Stimulated activated CD4-positive, alpha-beta T cell treated with anti-CD3 and anti-CD28 coated beads, Interleukin-4, amount 100 ng/mL, for 24 hours (primary cell): ENCODE results near the gene ZFY.
A peak's percentile ranks its signal among the peaks of the same experiment; 100 is the strongest.
"Not testable (repeated sequence)": the region's sequence is repeated elsewhere in the genome, so short reads cannot be mapped to it uniquely, and the experiment has no call there.

Experiments used
- DNase-seq: peaks from one replicate; pipeline ENCODE4 v3.0.0-alpha.2; 2020

ZFY gene

DNA sequence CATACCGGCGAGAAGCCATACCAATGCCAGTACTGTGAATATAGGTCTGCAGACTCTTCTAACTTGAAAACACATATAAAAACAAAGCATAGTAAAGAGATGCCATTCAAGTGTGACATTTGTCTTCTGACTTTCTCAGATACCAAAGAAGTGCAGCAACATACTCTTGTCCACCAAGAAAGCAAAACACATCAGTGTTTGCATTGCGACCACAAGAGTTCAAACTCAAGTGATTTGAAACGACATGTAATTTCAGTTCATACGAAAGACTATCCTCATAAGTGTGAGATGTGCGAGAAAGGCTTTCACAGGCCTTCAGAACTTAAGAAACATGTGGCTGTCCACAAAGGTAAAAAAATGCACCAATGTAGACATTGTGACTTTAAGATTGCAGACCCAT is 44.1 kb downstream of the ZFY start:
- DNase-seq = no peak

- no peak for DNase-seq
Measured at GRCh38 chrY:2984491-2984890, 49.3 kb downstream of the ZFY start.

- DNase-seq = not testable (repeated sequence)
Measured at GRCh38 chrY:2987178-2987577, 52.0 kb downstream of the ZFY start.

- DNase-seq = not testable (repeated sequence)
Measured at GRCh38 chrY:2997369-2997768, 62.2 kb downstream of the ZFY start.

DNA sequence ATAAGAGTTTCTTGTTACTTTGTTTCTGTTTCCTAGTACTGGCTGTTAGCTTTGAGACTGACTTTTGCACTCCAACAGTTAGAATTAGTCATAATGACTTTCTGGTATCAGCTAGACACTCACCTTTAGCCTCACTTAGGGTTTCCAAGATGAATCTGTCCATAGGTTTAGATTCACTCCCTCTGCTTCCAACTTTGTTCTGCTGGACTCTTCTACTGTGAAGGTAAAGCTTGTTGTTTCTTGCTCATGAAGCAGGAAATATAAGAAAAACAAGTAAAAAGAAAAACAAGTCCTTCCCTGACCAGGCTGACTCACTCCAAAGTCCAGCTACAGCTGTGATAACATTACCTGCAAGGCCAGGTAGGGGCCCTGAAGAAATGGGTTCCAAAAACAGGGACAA is 67.0 kb downstream of the ZFY start:
- no peak for DNase-seq

DNA sequence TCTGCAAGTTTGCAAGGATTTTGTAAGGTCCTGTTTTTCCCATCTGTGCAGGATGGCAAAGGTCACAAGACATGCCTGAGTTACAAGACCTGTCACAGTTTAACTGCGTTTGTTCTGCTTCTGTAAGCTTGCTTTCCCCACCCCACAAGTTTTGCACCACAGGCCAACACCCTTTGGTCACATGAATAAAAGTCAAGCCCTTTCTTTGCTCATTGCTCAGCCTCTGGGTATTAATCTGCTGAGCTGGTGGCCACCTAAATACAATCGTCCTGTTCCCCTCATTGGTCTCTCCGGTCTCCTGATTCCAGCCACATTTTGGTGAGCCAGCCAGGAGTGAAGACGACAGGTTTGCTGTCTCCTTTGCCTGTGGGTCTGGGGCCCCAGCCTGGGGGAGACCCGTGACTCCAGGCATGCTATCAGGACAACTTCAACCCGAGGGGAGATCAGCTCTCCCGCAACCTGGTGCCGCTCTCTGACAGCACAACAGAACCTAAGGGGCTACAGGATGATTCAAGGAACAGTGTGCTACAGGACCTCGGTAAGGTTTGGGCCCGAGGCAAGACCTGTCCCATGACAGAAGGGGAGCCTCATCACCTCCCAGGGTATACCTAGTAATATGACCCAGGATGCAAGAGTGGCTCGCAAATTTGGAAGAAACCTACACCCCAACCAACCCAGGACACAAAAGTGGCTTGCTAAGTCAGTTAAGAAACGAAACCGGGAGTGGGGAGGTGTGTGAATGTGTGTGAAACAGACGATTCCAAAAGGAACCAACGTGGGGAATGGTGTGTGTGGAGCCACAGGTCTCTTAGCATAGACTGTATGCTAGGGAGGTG is 67.7 kb downstream of the ZFY start:
- peak; percentile 7 for DNase-seq

DNA sequence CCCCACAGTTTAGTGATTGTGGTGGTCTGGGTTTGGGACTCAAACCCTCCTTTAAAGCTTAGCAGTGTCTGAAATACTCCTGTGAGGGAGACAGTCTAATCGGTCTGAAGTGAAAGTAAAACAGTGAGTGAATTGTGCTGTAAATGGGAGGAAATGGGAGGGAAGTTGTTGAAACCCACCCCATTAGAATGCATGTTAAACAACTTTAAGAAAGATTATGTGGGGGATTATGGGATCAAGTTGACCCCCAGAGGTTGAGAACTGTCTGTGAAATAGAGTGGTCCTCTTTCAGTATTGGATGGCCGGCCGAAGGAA is 68.3 kb downstream of the ZFY start:
- no peak for DNase-seq

DNA sequence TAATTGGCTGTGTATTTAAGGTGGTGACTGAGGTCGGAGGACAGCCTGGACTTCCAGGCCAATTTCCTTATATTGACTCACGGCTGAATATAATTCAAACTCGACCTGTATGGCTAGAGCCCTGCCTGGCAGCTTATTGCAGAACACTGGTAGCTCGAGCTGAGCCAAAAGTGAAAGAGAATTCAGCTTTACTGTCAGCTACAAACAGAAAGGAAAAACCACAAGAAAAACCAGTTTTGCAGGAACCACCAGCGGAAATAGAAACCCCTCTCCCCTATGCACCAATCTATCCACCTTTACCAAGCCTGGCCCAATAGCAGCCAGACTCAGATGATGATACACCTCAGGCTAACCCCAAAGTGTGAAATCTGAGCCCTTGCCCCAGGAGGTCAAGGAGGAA is 68.7 kb downstream of the ZFY start:
- peak; percentile 14 for DNase-seq

DNA sequence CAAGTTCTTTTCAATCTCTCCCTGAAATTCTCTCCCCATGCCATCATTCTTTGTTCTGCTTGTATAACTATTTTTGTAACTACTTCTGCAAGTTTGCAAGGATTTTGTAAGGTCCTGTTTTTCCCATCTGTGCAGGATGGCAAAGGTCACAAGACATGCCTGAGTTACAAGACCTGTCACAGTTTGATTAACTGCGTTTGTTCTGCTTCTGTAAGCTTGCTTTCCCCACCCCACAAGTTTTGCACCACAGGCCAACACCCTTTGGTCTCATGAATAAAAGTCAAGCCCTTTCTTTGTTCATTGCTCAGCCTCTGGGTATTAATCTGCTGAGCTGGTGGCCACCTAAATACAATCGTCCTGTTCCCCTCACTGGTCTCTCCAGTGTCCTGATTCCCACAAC is 70.8 kb downstream of the ZFY start:
- not testable (repeated sequence) for DNase-seq

DNA sequence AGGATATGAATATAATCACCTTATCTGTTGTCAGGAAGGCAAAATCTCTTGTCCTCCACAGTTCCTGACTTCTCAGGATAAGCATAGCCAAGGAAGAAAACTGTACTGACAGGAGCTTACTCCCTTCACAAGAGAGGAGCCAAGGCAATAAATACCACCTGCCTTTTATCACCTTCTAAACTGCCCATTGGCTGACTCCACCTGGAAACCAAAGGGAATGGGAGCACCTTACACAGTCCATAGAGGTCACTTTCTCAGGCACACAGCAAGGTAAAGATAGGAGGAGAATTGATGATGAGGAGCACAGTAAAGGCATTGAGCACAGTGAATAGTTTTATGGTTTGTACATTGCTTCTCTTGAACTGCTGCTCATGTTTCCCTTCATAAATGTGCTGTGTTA is 72.8 kb downstream of the ZFY start:
- no peak for DNase-seq

GRCh38 chrY:3012226-3012625 is 77.0 kb downstream of the ZFY start:
- no peak for DNase-seq

DNA sequence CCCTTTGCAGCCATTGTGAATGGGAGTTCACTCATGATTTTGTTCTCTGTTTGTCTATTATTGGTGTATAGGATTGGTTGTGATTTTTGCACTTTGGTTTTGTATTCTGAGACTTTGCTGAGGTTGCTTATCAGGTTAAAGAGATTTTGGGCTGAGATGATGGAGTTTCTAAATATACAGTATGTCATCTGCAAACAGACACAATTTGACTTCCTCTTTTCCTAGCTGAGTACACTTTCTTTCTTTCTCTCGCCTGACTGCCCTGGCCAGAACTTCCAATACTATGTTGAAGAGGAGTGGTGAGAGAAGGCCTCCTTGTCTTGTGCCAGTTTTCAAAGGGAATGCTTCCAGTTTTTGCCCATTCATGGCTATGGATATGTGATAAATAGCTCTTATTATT is 81.4 kb downstream of the ZFY start:
- no peak for DNase-seq

DNA sequence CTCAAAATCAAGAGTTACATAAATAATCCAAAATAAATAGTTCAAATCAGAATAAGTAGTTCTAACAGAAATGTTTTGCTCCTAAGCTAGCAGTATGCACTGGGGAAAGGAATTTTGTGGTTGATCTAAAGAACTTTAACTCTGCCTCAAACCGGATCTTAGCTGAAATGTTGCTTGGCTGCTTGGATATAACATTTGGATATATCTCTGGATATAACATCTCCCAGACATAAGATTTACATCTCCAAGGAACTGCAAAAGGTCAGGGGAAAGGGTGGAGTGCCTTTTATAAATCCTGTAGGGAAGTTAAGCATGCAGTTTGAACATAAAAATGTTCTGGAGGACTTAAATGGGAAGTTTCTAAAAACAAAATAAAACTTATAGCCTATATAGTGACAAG is 83.4 kb downstream of the ZFY start:
- no peak for DNase-seq

GRCh38 chrY:3019584-3019983 is 84.4 kb downstream of the ZFY start:
- no peak for DNase-seq

DNA sequence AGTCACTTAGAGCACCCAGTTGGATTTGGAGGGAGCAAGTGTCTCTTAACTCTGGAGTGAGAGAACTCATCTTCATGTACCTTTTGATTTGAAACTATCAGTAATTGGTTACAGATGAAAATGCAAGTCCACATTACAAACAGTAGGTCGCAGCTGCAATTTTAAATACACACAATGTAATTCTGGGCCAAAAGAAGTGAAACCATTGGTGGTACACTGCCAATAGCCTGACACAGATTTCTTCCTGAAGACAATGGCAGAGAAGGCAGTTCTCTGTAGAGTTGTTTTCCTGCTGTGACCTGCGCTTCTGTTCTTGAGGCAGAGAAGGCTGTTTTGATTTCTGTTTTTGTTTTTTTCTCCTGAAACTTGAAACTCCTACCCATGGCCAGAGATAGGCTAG is 86.0 kb downstream of the ZFY start:
- DNase-seq = no peak

DNA sequence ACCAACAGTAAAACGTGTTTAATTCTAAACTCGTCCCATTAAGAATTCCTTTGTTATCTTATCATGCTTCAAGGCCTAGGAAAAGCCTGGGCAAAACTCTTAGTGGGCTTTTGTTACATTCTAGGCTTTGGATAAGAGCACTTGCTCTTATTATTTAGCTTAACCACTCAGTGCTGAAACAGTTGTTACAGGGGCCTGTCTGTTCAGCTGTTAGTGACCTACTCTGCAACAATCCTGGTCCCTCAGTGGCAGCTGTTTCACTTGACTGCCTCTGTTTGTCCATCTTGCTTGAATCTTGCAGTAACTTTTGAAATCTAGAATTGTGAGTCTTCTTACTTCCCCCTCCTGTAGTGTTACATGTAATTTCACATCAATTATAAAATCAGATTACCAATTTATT is 88.4 kb downstream of the ZFY start:
- no peak for DNase-seq

DNA sequence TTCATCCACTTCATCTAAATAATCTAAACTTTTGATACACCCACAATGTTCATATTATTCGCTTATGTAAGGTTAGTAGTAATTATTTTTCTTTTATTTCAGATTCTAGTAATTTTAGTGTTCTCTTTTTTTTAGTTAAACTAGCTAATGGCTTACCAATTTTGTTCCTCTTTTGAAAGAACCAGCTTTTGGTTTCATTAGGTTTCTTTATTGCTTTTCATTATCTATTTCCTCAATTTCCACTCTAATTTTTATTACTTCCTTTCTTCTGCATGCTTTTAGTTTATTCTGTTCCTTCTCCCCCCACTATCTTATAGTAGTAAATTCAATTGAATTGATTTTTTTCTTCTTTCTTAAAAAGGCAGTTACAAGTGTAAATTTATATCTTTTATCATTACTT is 90.2 kb downstream of the ZFY start:
- no peak for DNase-seq
